OCI-M2 (cell line): ENCODE results near the gene BICRAL.
"Not testable (repeated sequence)": the region's sequence is repeated elsewhere in the genome, so short reads cannot be mapped to it uniquely, and the experiment has no call there.

Source experiments
- DNase-seq: peaks from one replicate; lab custom pipeline; 2025; ENCODE audit not compliant: unreplicated experiment; lab: John Stamatoyannopoulos, UW

BICRAL gene

GRCh38 chr6:42790549-42791181 is 8.8 kb downstream of the BICRAL start:
- DNase-seq, result no peak

- no peak for DNase-seq
Observed at GRCh38 chr6:42791706-42792320, 10.0 kb downstream of the BICRAL start.

GRCh38 chr6:42795651-42796050 is 13.8 kb downstream of the BICRAL start:
- DNase-seq, result no peak

- DNase-seq, result no peak
Observed at GRCh38 chr6:42796171-42796570, 14.3 kb downstream of the BICRAL start.

GRCh38 chr6:42797696-42798095 is 15.8 kb downstream of the BICRAL start:
- not testable (repeated sequence) for DNase-seq

GRCh38 chr6:42805297-42805861 is 23.5 kb downstream of the BICRAL start:
- no peak for DNase-seq

- DNase-seq, result not testable (repeated sequence)
Observed at GRCh38 chr6:42806359-42806758, 24.5 kb downstream of the BICRAL start.

GRCh38 chr6:42808492-42809483 is 26.9 kb downstream of the BICRAL start:
- DNase-seq, result no peak

GRCh38 chr6:42813074-42813645 is 31.3 kb downstream of the BICRAL start:
- no peak for DNase-seq

GRCh38 chr6:42813906-42814444 is 32.1 kb downstream of the BICRAL start:
- no peak for DNase-seq

- DNase-seq, result not testable (repeated sequence)
Observed at GRCh38 chr6:42815726-42816125, 33.9 kb downstream of the BICRAL start.

GRCh38 chr6:42817907-42818306 is 36.1 kb downstream of the BICRAL start:
- no peak for DNase-seq

- DNase-seq, result no peak
Observed at GRCh38 chr6:42818416-42818815, 36.6 kb downstream of the BICRAL start.

GRCh38 chr6:42818878-42819277 is 37.0 kb downstream of the BICRAL start:
- no peak for DNase-seq

GRCh38 chr6:42819803-42820511 is 38.1 kb downstream of the BICRAL start:
- no peak for DNase-seq

GRCh38 chr6:42820512-42821340 is 38.9 kb downstream of the BICRAL start:
- no peak for DNase-seq

- DNase-seq, result no peak
Observed at GRCh38 chr6:42821341-42821668, 39.5 kb downstream of the BICRAL start.

- no peak for DNase-seq
Observed at GRCh38 chr6:42821846-42822245, 40.0 kb downstream of the BICRAL start.

- DNase-seq, result no peak
Observed at GRCh38 chr6:42829561-42830092, 47.8 kb downstream of the BICRAL start.
